IPS DF 6.9 (cell line): ENCODE data around the gene SPANXN4.

Source experiments
- DNase-seq: peaks from one replicate; pipeline ENCODE4 v3.0.0-alpha.2; 2013; ENCODE audit warnings: low read depth, low spot score
- H3K27ac ChIP-seq: one replicate; pipeline ENCODE4 v1.5.1; 2013; ENCODE audit warnings: low read length, control low read depth
- H3K27me3 ChIP-seq: 2 replicates; pipeline ENCODE4 v1.6.1; 2013; ENCODE audit warnings: mild to moderate bottlenecking, low read length; ENCODE audit not compliant: control insufficient read depth, insufficient read depth
- H3K36me3 ChIP-seq: 2 replicates; pipeline ENCODE4 v1.6.1; 2013; ENCODE audit warnings: low read length; ENCODE audit not compliant: control insufficient read depth, insufficient read depth
- H3K4me1 ChIP-seq: 2 replicates; pipeline ENCODE4 v1.6.1; 2013; ENCODE audit warnings: low read length; ENCODE audit not compliant: control insufficient read depth, insufficient read depth
- H3K4me3 ChIP-seq: 2 replicates; pipeline ENCODE4 v1.5.1; 2013; ENCODE audit warnings: mild to moderate bottlenecking, low read length
- H3K9me3 ChIP-seq: 2 replicates; pipeline ENCODE4 v1.6.1; 2013; ENCODE audit warnings: low read length, inconsistent platforms; ENCODE audit not compliant: control insufficient read depth, insufficient read depth
- WGBS: extraction: QIAGEN DNeasy Blood & Tissue Kit; methylation state at CpG from one replicate; pipeline ENCODE4 v1.1.7; 2013; ENCODE audit warnings: mixed read lengths, missing lambda C conversion rate; ENCODE audit not compliant: insufficient read length, insufficient coverage; 5-methylcytosine and 5-hydroxymethylcytosine counted together

SPANXN4 gene

DNA sequence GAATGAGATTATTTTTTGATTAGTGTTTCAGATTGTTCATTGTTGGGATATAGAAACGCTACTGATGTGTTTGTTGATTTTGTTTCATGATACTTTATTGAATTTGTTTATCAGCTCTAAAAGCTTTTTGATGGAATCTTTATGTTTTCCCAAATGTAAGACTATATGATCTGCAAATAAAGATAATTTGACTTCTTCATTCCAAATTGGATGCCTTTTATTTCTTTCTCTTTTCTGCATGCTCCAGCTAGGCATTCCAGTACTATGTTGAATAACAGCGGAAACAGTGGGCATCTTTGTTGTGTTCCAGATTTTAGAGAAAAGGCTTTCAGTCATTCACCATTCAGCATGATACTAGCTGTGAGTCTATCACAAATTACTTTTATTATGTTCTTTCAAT, 21.8 kb downstream of the SPANXN4 start:
- Histone ChIP-seq H3K9me3 (no peaks in the 10 kb centered on the region), H3K27ac (no peak overlapping the region), H3K36me3 (no peaks in the 10 kb centered on the region), H3K4me3 (no peak overlapping the region), H3K27me3 (no peaks in the 10 kb centered on the region), H3K4me1 (no peaks in the 10 kb centered on the region)
- DNase-seq: no peak
- WGBS: no CpG with 5 or more reads among the region's 2 CpGs

GRCh38 chrX:143058120-143058519, 32.4 kb downstream of the SPANXN4 start:
- no peak overlapping the region for H3K4me3 ChIP-seq
- WGBS: no CpG with 5 or more reads among the region's 4 CpGs
- no peaks in the 10 kb centered on the region for H3K9me3 ChIP-seq
- no peak overlapping the region for H3K27ac ChIP-seq
- no peaks in the 10 kb centered on the region for H3K4me1 ChIP-seq
- no peaks in the 10 kb centered on the region for H3K36me3 ChIP-seq
- no peaks in the 10 kb centered on the region for H3K27me3 ChIP-seq
- DNase-seq: no peak

GRCh38 chrX:143081231-143081630, 55.5 kb downstream of the SPANXN4 start:
- no peaks in the 10 kb centered on the region for H3K4me1 ChIP-seq
- no CpG with 5 or more reads among the region's 3 CpGs for whole genome bisulfite sequencing
- DNase-seq: no peak
- H3K4me3 ChIP-seq: no peak overlapping the region
- no peak overlapping the region for H3K27ac ChIP-seq
- H3K27me3 ChIP-seq: no peaks in the 10 kb centered on the region
- H3K9me3 ChIP-seq: no peaks in the 10 kb centered on the region
- no peaks in the 10 kb centered on the region for H3K36me3 ChIP-seq

DNA sequence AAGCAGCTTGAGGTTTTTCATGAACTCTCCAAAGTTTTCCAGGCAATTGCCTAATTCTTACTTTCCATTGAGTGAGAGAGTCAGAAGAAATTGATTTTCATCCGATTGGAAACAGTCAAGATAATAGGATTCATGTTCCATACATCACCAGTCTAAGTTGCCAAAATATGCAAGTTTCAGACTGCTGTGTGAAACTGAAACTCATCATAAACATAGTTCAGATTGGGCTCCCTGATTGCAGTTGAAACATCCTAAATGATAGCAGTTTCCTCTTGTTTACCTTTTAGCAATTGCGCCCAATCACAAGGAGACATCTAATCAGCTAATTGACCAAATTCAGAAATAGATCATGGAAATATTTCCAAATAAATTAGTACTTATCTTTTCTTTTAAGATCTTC, 56.8 kb downstream of the SPANXN4 start:
- no peak overlapping the region for H3K27ac ChIP-seq
- H3K4me1 ChIP-seq: no peaks in the 10 kb centered on the region
- H3K36me3 ChIP-seq: no peaks in the 10 kb centered on the region
- H3K4me3 ChIP-seq: no peak overlapping the region
- WGBS: no CpG with 5 or more reads among the region's 2 CpGs
- no peaks in the 10 kb centered on the region for H3K27me3 ChIP-seq
- H3K9me3 ChIP-seq: no peaks in the 10 kb centered on the region
- DNase-seq: no peak
